Measurements from ENCODE around the gene TTLL10.

DNA sequence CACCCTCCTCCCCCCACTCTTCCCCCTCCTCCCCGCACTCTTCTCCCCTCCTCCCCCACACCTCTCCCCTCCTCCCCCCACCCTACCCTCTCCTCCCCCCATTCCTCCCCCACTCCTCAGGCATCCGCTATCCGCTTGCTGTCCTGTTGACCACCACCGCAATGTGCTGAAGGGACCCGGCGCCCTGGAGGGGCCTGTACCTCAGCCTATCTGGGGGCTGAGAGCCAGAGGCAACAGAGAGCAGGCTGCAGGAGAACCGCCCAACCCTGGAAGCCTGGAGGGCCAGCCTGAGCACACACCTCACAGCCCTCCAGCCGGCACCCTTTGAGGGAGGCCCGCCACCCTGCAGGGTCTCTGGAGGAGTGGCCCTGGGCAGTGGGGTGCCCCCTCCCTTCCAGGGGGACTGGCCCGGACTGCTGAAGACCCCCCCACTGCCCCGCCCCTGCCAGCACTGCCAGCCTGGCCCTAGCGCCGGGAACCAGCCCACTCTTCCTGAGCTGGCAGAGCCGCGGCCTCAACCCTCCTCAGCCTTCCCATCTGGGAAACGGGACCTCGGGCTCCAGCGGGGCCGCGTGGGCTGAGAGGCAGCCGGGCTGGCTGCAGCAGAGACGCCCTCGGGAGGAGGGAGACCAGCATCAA lies 71.6 kb downstream of the TTLL10 start:
- no peak for TF ChIP-seq POLR2A (IDR thresholded peaks at IDR 0.05)
- TF ChIP-seq, protein P1, sequence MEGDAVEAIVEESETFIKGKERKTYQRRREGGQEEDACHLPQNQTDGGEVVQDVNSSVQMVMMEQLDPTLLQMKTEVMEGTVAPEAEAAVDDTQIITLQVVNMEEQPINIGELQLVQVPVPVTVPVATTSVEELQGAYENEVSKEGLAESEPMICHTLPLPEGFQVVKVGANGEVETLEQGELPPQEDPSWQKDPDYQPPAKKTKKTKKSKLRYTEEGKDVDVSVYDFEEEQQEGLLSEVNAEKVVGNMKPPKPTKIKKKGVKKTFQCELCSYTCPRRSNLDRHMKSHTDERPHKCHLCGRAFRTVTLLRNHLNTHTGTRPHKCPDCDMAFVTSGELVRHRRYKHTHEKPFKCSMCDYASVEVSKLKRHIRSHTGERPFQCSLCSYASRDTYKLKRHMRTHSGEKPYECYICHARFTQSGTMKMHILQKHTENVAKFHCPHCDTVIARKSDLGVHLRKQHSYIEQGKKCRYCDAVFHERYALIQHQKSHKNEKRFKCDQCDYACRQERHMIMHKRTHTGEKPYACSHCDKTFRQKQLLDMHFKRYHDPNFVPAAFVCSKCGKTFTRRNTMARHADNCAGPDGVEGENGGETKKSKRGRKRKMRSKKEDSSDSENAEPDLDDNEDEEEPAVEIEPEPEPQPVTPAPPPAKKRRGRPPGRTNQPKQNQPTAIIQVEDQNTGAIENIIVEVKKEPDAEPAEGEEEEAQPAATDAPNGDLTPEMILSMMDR (IDR thresholded peaks at IDR 0.05 in 8 of 11, conservative IDR thresholded peaks at IDR 0.05 in 3 of 11) = no peak

All from spleen (tissue), 7 donors.